ENCODE results near the gene MSLN. TPM values are rescaled to one million over a fixed set of nuclear protein-coding genes. Genes with fewer than 3 reads are reported as not detected.

The MSLN gene
- total RNA-seq, 4 donors from 2014 or later, result 4.6 to 30.8 (median 15.7) TPM

- H3K4me1 ChIP-seq, result peaks cover 0 to 3% of the 10 kb centered on the region in 2 donors
- no peak overlapping the region for H3K4me3 ChIP-seq
- no peak for TF ChIP-seq POLR2A (IDR thresholded peaks at IDR 0.05)
- TF ChIP-seq CTCF (IDR thresholded peaks at IDR 0.05), result no peak
- no peak overlapping the region for H3K27ac ChIP-seq
- DNase-seq, result no peak
- H3K27me3 ChIP-seq, result no peaks in the 10 kb centered on the region
- H3K9me3 ChIP-seq, result no peaks in the 10 kb centered on the region
- no peaks in the 10 kb centered on the region for H3K36me3 ChIP-seq
- intact Hi-C loops (cut with DNase I; ENCODE audit: low total_unique reads), result no loop called here
These were observed 21.7 kb downstream of the MSLN start for GRCh38 chr16:782258-782657.

- no peak overlapping the region for H3K27ac ChIP-seq
- H3K27me3 ChIP-seq, result no peaks in the 10 kb centered on the region
- TF ChIP-seq CTCF (IDR thresholded peaks at IDR 0.05), result no peak
- TF ChIP-seq POLR2A (IDR thresholded peaks at IDR 0.05), result no peak
- no peaks in the 10 kb centered on the region for H3K9me3 ChIP-seq
- no peak for DNase-seq
- H3K4me1 ChIP-seq, result peaks cover 0 to 9% of the 10 kb centered on the region in 2 donors
- intact Hi-C loops (cut with DNase I; ENCODE audit: low total_unique reads), result no loop called here
- H3K4me3 ChIP-seq, result no peak overlapping the region
- no peaks in the 10 kb centered on the region for H3K36me3 ChIP-seq
These were observed 22.4 kb downstream of the MSLN start for GRCh38 chr16:782766-783403.

DNA sequence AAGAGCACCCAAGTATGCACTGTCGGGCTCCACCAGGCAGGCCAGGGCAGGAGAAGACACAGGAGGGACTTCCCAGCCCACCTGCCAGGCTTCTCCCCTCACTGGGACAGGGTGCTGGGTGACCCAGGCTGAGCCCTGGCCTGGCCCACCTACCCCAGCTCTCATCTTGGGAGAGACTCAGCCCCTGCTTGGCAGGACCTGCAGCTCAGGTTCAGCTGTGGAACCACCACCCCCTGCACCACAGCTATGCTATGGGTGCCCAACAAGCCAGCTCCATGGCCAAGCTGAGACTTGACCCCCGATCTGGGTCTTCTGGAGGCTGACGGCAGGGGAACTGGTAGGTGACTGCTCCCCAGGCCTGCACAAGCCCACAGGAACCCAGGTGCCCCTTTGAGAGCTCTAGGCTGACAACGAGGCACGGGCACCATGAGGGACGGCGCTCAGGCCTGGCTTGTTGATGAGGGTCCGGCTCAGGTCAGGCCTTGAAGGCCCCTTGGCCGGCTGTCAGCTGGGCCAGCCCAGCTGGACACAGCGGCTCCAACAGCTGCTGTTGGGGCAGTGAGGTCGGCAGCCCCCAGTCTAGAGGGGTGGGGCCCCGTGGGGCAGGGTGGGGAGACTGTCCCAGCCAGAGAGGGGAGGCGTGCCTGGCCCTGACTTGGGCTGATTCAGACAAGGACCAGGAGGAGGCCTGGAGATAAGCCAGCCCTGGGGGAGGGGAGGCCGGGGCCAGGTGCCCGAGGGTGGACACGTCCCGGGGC is 23.0 kb downstream of the MSLN start:
- H3K9me3 ChIP-seq, result no peaks in the 10 kb centered on the region
- intact Hi-C loops (cut with DNase I; ENCODE audit: low total_unique reads), result no loop called here
- peak; percentile 40 for DNase-seq

GRCh38 chr16:784431-784830 is 23.9 kb downstream of the MSLN start:
- no peak for TF ChIP-seq CTCF (IDR thresholded peaks at IDR 0.05)
- no peak for TF ChIP-seq POLR2A (IDR thresholded peaks at IDR 0.05)
- Histone ChIP-seq H3K9me3 (no peaks in the 10 kb centered on the region), H3K4me3 (no peak overlapping the region), H3K4me1 (peaks cover 0 to 14% of the 10 kb centered on the region in 2 donors), H3K27me3 (no peaks in the 10 kb centered on the region), H3K36me3 (no peaks in the 10 kb centered on the region), H3K27ac (no peak overlapping the region)
- no peak for DNase-seq
- intact Hi-C loops (cut with DNase I; ENCODE audit: low total_unique reads), result no loop called here

More for the DNA sequence above, 23.0 kb downstream of the MSLN start:
- no peak overlapping the region for H3K27ac ChIP-seq
- H3K4me1 ChIP-seq, result peaks cover 0 to 9% of the 10 kb centered on the region in 2 donors
- H3K27me3 ChIP-seq, result no peaks in the 10 kb centered on the region
- no peak for TF ChIP-seq CTCF (IDR thresholded peaks at IDR 0.05)
- no peak overlapping the region for H3K4me3 ChIP-seq
- H3K36me3 ChIP-seq, result no peaks in the 10 kb centered on the region

Measured in uterus (tissue), 4 donors.